NT2/D1 (cell line): ENCODE measurements around the gene TRIM59.

Experiments used
- SUZ12 ChIP-seq: IDR thresholded peaks from 2 replicates; pipeline ENCODE4 v1.6.1; 2011; ENCODE audit not compliant: insufficient read length, insufficient read depth; ENCODE audit errors: extremely low read depth
- YY1 ChIP-seq: IDR thresholded peaks from 2 replicates; pipeline ENCODE4 v1.6.1; 2011; ENCODE audit not compliant: insufficient read length, insufficient read depth

- TF ChIP-seq YY1, result no peak
- TF ChIP-seq SUZ12, result no peak
Measured at GRCh38 chr3:160458151-160458550, 8.6 kb upstream of the TRIM59 start.
